Neutrophil (primary cell): ENCODE measurements around the gene WBP4.
"Not testable (repeated sequence)": the region's sequence is repeated elsewhere in the genome, so short reads cannot be mapped to it uniquely, and the experiment has no call there.

Experiments used
- H3K27ac ChIP-seq: fragments of 200-600 bp; sonication (generic); 2 replicates; pipeline ENCODE4 v1.5.1; 2016; ENCODE audit warnings: mild to moderate bottlenecking, moderate library complexity
- H3K27me3 ChIP-seq: fragments of 200-600 bp; sonication (generic); 2 replicates; pipeline ENCODE4 v1.6.0; 2016; ENCODE audit warnings: mild to moderate bottlenecking
- H3K36me3 ChIP-seq: fragments of 200-600 bp; sonication (generic); 2 replicates; pipeline ENCODE4 v1.5.1; 2017
- H3K4me1 ChIP-seq, 2 experiments: fragments of 200-600 bp in 1 of 2; sonication (generic) in 1 of 2; 1 replicate in 1 of 2; 2 replicates in 1 of 2; pipeline versions ENCODE4 v1.5.1 to v1.6.1; 2013 to 2016; ENCODE audit warnings: low read depth in 1 of 2, low read length in 1 of 2, mild to moderate bottlenecking in 1 of 2, moderate library complexity in 1 of 2; ENCODE audit not compliant: control insufficient read depth in 1 of 2, insufficient read depth in 1 of 2
- H3K4me3 ChIP-seq, 2 experiments: fragments of 200-600 bp in 1 of 2; sonication (generic) in 1 of 2; 1 replicate in 1 of 2; 2 replicates in 1 of 2; pipeline ENCODE4 v1.5.1; 2013 to 2016; ENCODE audit warnings: low read depth in 1 of 2, low read length in 1 of 2, mild to moderate bottlenecking in 1 of 2, moderate library complexity in 1 of 2
- H3K9me3 ChIP-seq: fragments of 200-600 bp; sonication (generic); 2 replicates; pipeline ENCODE4 v1.5.1; 2016
- CTCF ChIP-seq: fragments of 200-600 bp; sonication (generic); IDR thresholded peaks from 2 replicates; pipeline ENCODE4 v1.5.1; 2016; ENCODE audit warnings: antibody characterized with exemption

Gene WBP4

GRCh38 chr13:41075034-41075433 is 13.7 kb downstream of the WBP4 start:
- TF ChIP-seq CTCF, result no peak
- no peaks in the 10 kb centered on the region for H3K27me3 ChIP-seq
- H3K27ac ChIP-seq, result no peak overlapping the region
- no peak overlapping the region for H3K4me3 ChIP-seq
- H3K36me3 ChIP-seq, result peaks cover 83% of the 10 kb centered on the region
- no peaks in the 10 kb centered on the region for H3K9me3 ChIP-seq
- H3K4me1 ChIP-seq, result peaks cover 7 to 11% of the 10 kb centered on the region in 2 experiments

- Histone ChIP-seq H3K27ac (no peak overlapping the region), H3K27me3 (no peaks in the 10 kb centered on the region), H3K36me3 (peaks cover 83% of the 10 kb centered on the region), H3K4me1 (peaks cover 7 to 11% of the 10 kb centered on the region in 2 experiments), H3K9me3 (no peaks in the 10 kb centered on the region), H3K4me3 (no peak overlapping the region)
- no peak for TF ChIP-seq CTCF
Observed at GRCh38 chr13:41075485-41075884, 14.2 kb downstream of the WBP4 start.

- Histone ChIP-seq H3K36me3 (peaks cover 83% of the 10 kb centered on the region), H3K9me3 (no peaks in the 10 kb centered on the region), H3K4me3 (no peak overlapping the region), H3K27ac (no peak overlapping the region), H3K4me1 (peaks cover 5 to 8% of the 10 kb centered on the region in 2 experiments), H3K27me3 (no peaks in the 10 kb centered on the region)
- TF ChIP-seq CTCF, result no peak
Observed at GRCh38 chr13:41077475-41077874, 16.2 kb downstream of the WBP4 start.

GRCh38 chr13:41079725-41080124 is 18.4 kb downstream of the WBP4 start:
- Histone ChIP-seq H3K4me3 (no peak overlapping the region), H3K27me3 (no peaks in the 10 kb centered on the region), H3K4me1 (peaks cover 5% of the 10 kb centered on the region in 2 experiments), H3K27ac (no peak overlapping the region), H3K9me3 (no peaks in the 10 kb centered on the region), H3K36me3 (peaks cover 74% of the 10 kb centered on the region)
- TF ChIP-seq CTCF, result no peak

- Histone ChIP-seq H3K4me1 (no peaks in the 10 kb centered on the region), H3K9me3 (no peaks in the 10 kb centered on the region), H3K27me3 (no peaks in the 10 kb centered on the region), H3K27ac (no peak overlapping the region), H3K36me3 (peaks cover 34% of the 10 kb centered on the region), H3K4me3 (no peak overlapping the region)
- no peak for TF ChIP-seq CTCF
Observed at GRCh38 chr13:41085961-41086585, 24.8 kb downstream of the WBP4 start.

GRCh38 chr13:41095681-41096080 is 34.4 kb downstream of the WBP4 start:
- not testable (repeated sequence) for H3K27ac ChIP-seq, H3K36me3 ChIP-seq, H3K9me3 ChIP-seq, H3K4me3 ChIP-seq, H3K27me3 ChIP-seq, H3K4me1 ChIP-seq
